HG02970 (cell line): ENCODE measurements around the gene CAND2.

ENCODE experiments used
- ATAC-seq: cut with Tn5 transposase; IDR thresholded peaks from one replicate; pipeline ENCODE4 v1.9.1; 2021; ENCODE audit warnings: mild to moderate bottlenecking, moderate library complexity, moderate number of reproducible peaks; ENCODE audit not compliant: unreplicated experiment, low FRiP score

Gene CAND2

GRCh38 chr3:12882336-12883310 is 86.1 kb downstream of the CAND2 start:
- no peak for ATAC-seq

DNA sequence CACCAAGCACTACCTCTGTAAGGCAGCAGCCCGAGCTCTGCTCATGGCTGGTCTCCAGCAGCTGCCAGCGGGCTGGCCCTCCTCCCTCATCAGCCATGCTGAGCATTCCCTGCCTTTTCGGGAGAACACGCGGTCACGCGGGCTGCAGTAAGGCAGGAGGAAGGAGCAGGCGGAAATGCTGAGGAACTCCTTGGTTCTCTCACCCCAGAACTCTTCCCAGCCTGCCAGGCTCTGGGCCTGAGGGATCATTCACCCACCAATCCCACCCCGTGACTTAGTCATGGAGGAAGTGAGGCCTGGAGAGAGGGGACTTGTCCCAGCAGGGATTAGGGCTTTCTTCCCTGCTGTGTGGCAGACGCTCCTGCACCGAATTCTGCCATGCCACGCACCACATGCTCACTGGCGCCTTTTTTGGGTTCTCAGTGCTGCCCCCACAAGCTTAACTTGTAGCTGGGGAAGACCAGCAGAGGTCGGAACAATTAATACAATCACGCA is 87.8 kb downstream of the CAND2 start:
- ATAC-seq: no peak
